HepG2 (cell line): Measurements from ENCODE around the gene TMEM50B. TPM values are rescaled to one million over a fixed set of nuclear protein-coding genes. Genes with fewer than 3 reads are reported as not detected.

Source experiments
- ATAC-seq: fragments of 200-7000 bp; cut with Tn5 transposase; 3 replicates; pipeline ENCODE4 v1.9.1; 2020; ENCODE audit warnings: mild to moderate bottlenecking, moderate library complexity
- BruUV-seq: library from RNA; stranded (reverse); fragments of 400-500 nt; replicated peaks from 2 replicates; lab custom pipeline; 2021; lab: Mats Ljungman, UMichigan
- CTCF ChIA-PET: fragments of 300-600 bp; formaldehyde crosslinking; extraction: SDS; loops from one replicate; lab custom pipeline; 2021; ENCODE audit warnings: low total read pairs, inconsistent platforms, low intra/inter-chr PET ratio; lab: Yijun Ruan, JAX
- POLR2A ChIA-PET: fragments of 350-600 bp; sonication (Branson Sonifier 250); formaldehyde crosslinking; loops from one replicate; lab custom pipeline; 2020; ENCODE audit warnings: antibody characterized with exemption, inconsistent platforms; lab: Yijun Ruan, JAX
- DNase-seq: peaks from one replicate; pipeline ENCODE4 v3.0.0-alpha.2; 2015; ENCODE audit warnings: low spot score
- FAIRE-seq: peaks from 3 replicates; lab custom pipeline; 2011; peaks lifted over from hg19 to GRCh38; lab: Jason Lieb, UNC
- H2AFZ ChIP-seq: one replicate; pipeline ENCODE4 v1.6.1; 2011; ENCODE audit warnings: low read length, inconsistent platforms
- H3K27ac ChIP-seq: fragments of 300-600 bp; 3 replicates; pipeline ENCODE4 v1.8.0; 2011; ENCODE audit warnings: mixed run types, mild to moderate bottlenecking, mixed read lengths, low read length, inconsistent platforms; ENCODE audit not compliant: insufficient read depth; ENCODE audit errors: extremely low read length
- H3K27me3 ChIP-seq, 2 experiments: fragments of 200-600 bp in 1 of 2; 2 replicates in 1 of 2; 3 replicates in 1 of 2; pipeline versions ENCODE4 v1.6.0 to v1.8.0; 2011; ENCODE audit warnings: low read length in 2 of 2, mild to moderate bottlenecking in 2 of 2, moderate library complexity in 2 of 2, inconsistent platforms in 1 of 2; ENCODE audit not compliant: insufficient read depth in 2 of 2, control insufficient read depth in 1 of 2
- H3K36me3 ChIP-seq, 2 experiments: fragments of 200-600 bp in 1 of 2; replicated peaks in 1 of 2; 2 replicates in 1 of 2; 3 replicates in 1 of 2; pipeline versions ENCODE4 v1.5.1 to v1.8.0; 2011; ENCODE audit warnings: low read length in 2 of 2, inconsistent platforms in 1 of 2; ENCODE audit not compliant: insufficient read depth in 2 of 2, control insufficient read depth in 1 of 2
- H3K4me1 ChIP-seq: 2 replicates; pipeline ENCODE4 v1.5.1; 2012; ENCODE audit warnings: low read length, inconsistent platforms; ENCODE audit not compliant: insufficient read depth
- H3K4me2 ChIP-seq: 2 replicates; pipeline ENCODE4 v1.6.0; 2011; ENCODE audit warnings: low read depth, low read length, inconsistent platforms
- H3K4me3 ChIP-seq, 3 experiments: fragments of 200-600 bp in 1 of 3; sonication (generic), shearing (Covaris generic) in 1 of 3; replicated peaks in 1 of 3; 2 replicates each; pipeline ENCODE4 v1.5.1; 2011 to 2016; ENCODE audit warnings: low read length in 3 of 3, inconsistent platforms in 2 of 3, low read depth in 2 of 3, mild to moderate bottlenecking in 2 of 3, control low read depth in 1 of 3, mixed read lengths in 1 of 3; ENCODE audit not compliant: insufficient read depth in 1 of 3
- H3K79me2 ChIP-seq: one replicate; pipeline ENCODE4 v1.6.1; 2011; ENCODE audit warnings: low read length, inconsistent platforms; ENCODE audit not compliant: insufficient read depth
- H3K9ac ChIP-seq: 2 replicates; pipeline ENCODE4 v1.6.0; 2011; ENCODE audit warnings: mild to moderate bottlenecking, low read depth, low read length, inconsistent platforms; ENCODE audit not compliant: insufficient read depth
- H3K9me3 ChIP-seq: 2 replicates; pipeline ENCODE4 v1.5.1; 2012; ENCODE audit warnings: mild to moderate bottlenecking, low read length
- H4K20me1 ChIP-seq: 2 replicates; pipeline ENCODE4 v1.6.0; 2011; ENCODE audit warnings: inconsistent platforms, mild to moderate bottlenecking, low read length, moderate library complexity; ENCODE audit not compliant: insufficient read depth
- GZF1 ChIP-seq: sonication (generic); formaldehyde crosslinking; IDR thresholded peaks from 2 replicates; pipeline ENCODE4 v1.5.1; 2020; ENCODE audit warnings: mild to moderate bottlenecking, missing genetic modification reagents
- MYC ChIP-seq: sonication (generic); formaldehyde crosslinking; IDR thresholded peaks from 2 replicates; pipeline ENCODE4 v1.9.0; 2021; ENCODE audit warnings: missing genetic modification reagents, borderline replicate concordance
- NFE2 ChIP-seq: sonication (generic); formaldehyde crosslinking; IDR thresholded peaks from 2 replicates; pipeline ENCODE4 v1.4.0; 2020; ENCODE audit warnings: missing genetic modification reagents
- NKX3-1 ChIP-seq: sonication (generic); formaldehyde crosslinking; IDR thresholded peaks from 2 replicates; pipeline ENCODE4 v1.5.0; 2020; ENCODE audit warnings: missing genetic modification reagents
- NONO ChIP-seq, 2 experiments: fragments of 450-650 bp in 1 of 2; sonication (generic) in 1 of 2; formaldehyde crosslinking in 1 of 2; IDR thresholded peaks in 1 of 2; conservative IDR thresholded peaks in 1 of 2; 2 replicates each; pipeline versions ENCODE4 v1.6.1 to v1.8.0; 2017 to 2022; ENCODE audit warnings: mild to moderate bottlenecking in 1 of 2, missing genetic modification reagents in 1 of 2, moderate library complexity in 1 of 2
- SALL1 ChIP-seq: sonication (generic); formaldehyde crosslinking; IDR thresholded peaks from 2 replicates; pipeline ENCODE4 v1.8.0; 2022; ENCODE audit warnings: mild to moderate bottlenecking, missing genetic modification reagents
- TEAD3 ChIP-seq: optimal IDR thresholded peaks from 2 replicates; pipeline ENCODE3; 2016; ENCODE audit warnings: borderline replicate concordance
- ZNF101 ChIP-seq: sonication (generic); formaldehyde crosslinking; IDR thresholded peaks from 2 replicates; pipeline ENCODE4 v1.4.0; 2020; ENCODE audit warnings: mild to moderate bottlenecking, low read depth, missing genetic modification reagents, borderline replicate concordance
- ZNF251 ChIP-seq: sonication (generic); formaldehyde crosslinking; IDR thresholded peaks from 2 replicates; pipeline ENCODE4 v1.9.0; 2021; ENCODE audit warnings: mild to moderate bottlenecking, missing genetic modification reagents
- ZNF33B ChIP-seq: sonication (generic); formaldehyde crosslinking; IDR thresholded peaks from 2 replicates; pipeline ENCODE4 v1.5.1; 2020; ENCODE audit warnings: mild to moderate bottlenecking, missing genetic modification reagents
- ZNF350 ChIP-seq: sonication (generic); formaldehyde crosslinking; IDR thresholded peaks from 2 replicates; pipeline ENCODE4 v1.4.0; 2020; ENCODE audit warnings: mild to moderate bottlenecking, low read depth, missing genetic modification reagents, borderline replicate concordance
- ZNF44 ChIP-seq: sonication (generic); formaldehyde crosslinking; IDR thresholded peaks from 2 replicates; pipeline ENCODE4 v1.5.1; 2020; ENCODE audit warnings: mild to moderate bottlenecking, missing genetic modification reagents
- ZNF460 ChIP-seq: sonication (generic); formaldehyde crosslinking; IDR thresholded peaks from 2 replicates; pipeline ENCODE4 v1.5.1; 2020; ENCODE audit warnings: missing genetic modification reagents, mild to moderate bottlenecking, borderline replicate concordance
- ZNF746 ChIP-seq: sonication (generic); formaldehyde crosslinking; IDR thresholded peaks from 2 replicates; pipeline ENCODE4 v1.8.0; 2022; ENCODE audit warnings: mild to moderate bottlenecking, missing genetic modification reagents
- ZNF776 ChIP-seq: sonication (generic); formaldehyde crosslinking; IDR thresholded peaks from 2 replicates; pipeline ENCODE4 v1.4.0; 2020; ENCODE audit warnings: mild to moderate bottlenecking, missing genetic modification reagents
- WGBS: methylation state at CpG from one replicate; pipeline ENCODE4 v1.1.6; 2017; ENCODE audit warnings: low lambda C conversion rate; 5-methylcytosine and 5-hydroxymethylcytosine counted together
- in situ Hi-C: cut with HindIII; loops from 2 replicates; pipeline ENCODE4 v1.10.0; 2017; ENCODE audit warnings: low pct_unique_long_range_greater_than_20kb; ENCODE audit not compliant: extremely low pct_ligation_motif_present
- intact Hi-C: fragments of 100-400 bp; cut with micrococcal nuclease; formaldehyde crosslinking; loops from one replicate; pipeline ENCODE4 v1.10.0; 2022; ENCODE audit not compliant: unreplicated experiment
- polyA plus RNA-seq, 8 experiments: library from polyadenylated mRNA; depleted of rRNA in 3 of 8; stranded (reverse) in 7 of 8; unstranded in 1 of 8; fragments of >200 nt; fragmentation: Illumina TruSeq in 4 of 8; extraction: Trizol in 4 of 8; gene quantifications; 2 replicates each; pipeline versions ENCODE4 v1.2.1 to v1.2.3, GENCODE V29; 2011 to 2016; ENCODE audit warnings: low read depth in 4 of 8, missing spikeins in 1 of 8, mixed read lengths in 1 of 8; ENCODE audit not compliant: insufficient read depth in 1 of 8
- total RNA-seq, 5 experiments: library from RNA; depleted of rRNA; stranded (reverse); fragments of >200 nt; fragmentation: Illumina TruSeq; extraction: Trizol; gene quantifications; 2 replicates each; pipeline ENCODE4 v1.2.3, GENCODE V29; 2016; ENCODE audit warnings: low read depth in 1 of 5
- TF ChIP-seq, protein P1 (sequence below): sonication (generic); formaldehyde crosslinking; IDR thresholded peaks from 2 replicates; pipeline ENCODE4 v1.5.0; 2020; ENCODE audit warnings: missing genetic modification reagents
- TF ChIP-seq, protein P2 (sequence below): sonication (generic); formaldehyde crosslinking; IDR thresholded peaks from 2 replicates; pipeline ENCODE4 v1.5.1; 2020; ENCODE audit warnings: missing genetic modification reagents, mild to moderate bottlenecking, borderline replicate concordance
- TF ChIP-seq, protein P3 (sequence below): sonication (generic); formaldehyde crosslinking; conservative IDR thresholded peaks from 2 replicates; pipeline ENCODE4 v1.4.0; 2020; ENCODE audit warnings: missing genetic modification reagents
- TF ChIP-seq, protein P4 (sequence below): sonication (generic); formaldehyde crosslinking; IDR thresholded peaks from 2 replicates; pipeline ENCODE4 v1.5.1; 2020; ENCODE audit warnings: missing genetic modification reagents, mild to moderate bottlenecking, borderline replicate concordance
- TF ChIP-seq, protein P5 (sequence below): sonication (generic); formaldehyde crosslinking; IDR thresholded peaks from 2 replicates; pipeline ENCODE4 v1.5.0; 2020; ENCODE audit warnings: missing genetic modification reagents

Gene TMEM50B
- total and polyA plus RNA-seq, 2 of the 13 experiments (the other 11 are each of a cell fraction or from before 2014, with no cell fraction given) = 29.9 to 46.3 TPM

DNA sequence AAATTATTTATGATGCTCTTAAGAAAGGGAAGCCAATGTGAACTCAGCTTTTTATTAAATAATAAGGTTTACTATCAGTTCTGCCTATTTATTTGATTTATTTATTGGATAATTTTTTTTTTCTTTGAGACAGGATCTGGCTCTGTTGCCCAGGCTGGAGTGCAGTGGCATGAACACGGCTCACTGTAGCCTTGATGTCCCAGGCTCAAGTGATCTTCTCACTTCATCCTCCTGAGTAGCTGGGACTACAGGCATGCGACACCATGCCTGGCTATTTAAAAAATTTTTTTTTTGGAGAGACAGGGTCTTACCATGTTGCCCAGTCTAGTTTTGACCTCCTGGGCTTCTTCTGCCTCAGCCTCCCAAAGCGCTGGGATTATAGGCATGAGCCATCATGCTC, 32.7 kb upstream of the TMEM50B start:
- H3K9me3 ChIP-seq = no peaks in the 10 kb centered on the region
- no peaks in the 10 kb centered on the region for H3K27me3 ChIP-seq
- no peak overlapping the region for H3K27ac ChIP-seq
- ChIA-PET CTCF (no interaction called here), POLR2A (no interaction called here)
- no TSS peak for BruUV-seq
- no peaks in the 10 kb centered on the region for H3K4me1 ChIP-seq
- no peaks in the 10 kb centered on the region for H3K79me2 ChIP-seq
- FAIRE-seq (no peak), DNase-seq (no peak), ATAC-seq (no peak)
- H4K20me1 ChIP-seq = no peaks in the 10 kb centered on the region
- WGBS = 98% methylated on average over 3 of the region's 3 CpGs
- TF ChIP-seq ZNF33B (CRISPR knock-in tag) (no peak), ZNF251 (no peak), NFE2 (no peak), ZNF44 (no peak), ZNF350 (CRISPR knock-in tag) (no peak), MYC (no peak), GZF1 (no peak), NONO (IDR thresholded peaks at IDR 0.05) (no peak), NONO (CRISPR knock-in tag; conservative IDR thresholded peaks at IDR 0.05) (no peak), NKX3-1 (CRISPR knock-in tag) (no peak), ZNF460 (no peak), ZNF101 (no peak), ZNF776 (no peak), TEAD3 (no peak), ZNF746 (no peak), SALL1 (CRISPR knock-in tag) (no peak)
- TF ChIP-seq, protein P1, sequence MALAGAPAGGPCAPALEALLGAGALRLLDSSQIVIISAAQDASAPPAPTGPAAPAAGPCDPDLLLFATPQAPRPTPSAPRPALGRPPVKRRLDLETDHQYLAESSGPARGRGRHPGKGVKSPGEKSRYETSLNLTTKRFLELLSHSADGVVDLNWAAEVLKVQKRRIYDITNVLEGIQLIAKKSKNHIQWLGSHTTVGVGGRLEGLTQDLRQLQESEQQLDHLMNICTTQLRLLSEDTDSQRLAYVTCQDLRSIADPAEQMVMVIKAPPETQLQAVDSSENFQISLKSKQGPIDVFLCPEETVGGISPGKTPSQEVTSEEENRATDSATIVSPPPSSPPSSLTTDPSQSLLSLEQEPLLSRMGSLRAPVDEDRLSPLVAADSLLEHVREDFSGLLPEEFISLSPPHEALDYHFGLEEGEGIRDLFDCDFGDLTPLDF (CRISPR knock-in tag) = no peak
- TF ChIP-seq, protein P2, sequence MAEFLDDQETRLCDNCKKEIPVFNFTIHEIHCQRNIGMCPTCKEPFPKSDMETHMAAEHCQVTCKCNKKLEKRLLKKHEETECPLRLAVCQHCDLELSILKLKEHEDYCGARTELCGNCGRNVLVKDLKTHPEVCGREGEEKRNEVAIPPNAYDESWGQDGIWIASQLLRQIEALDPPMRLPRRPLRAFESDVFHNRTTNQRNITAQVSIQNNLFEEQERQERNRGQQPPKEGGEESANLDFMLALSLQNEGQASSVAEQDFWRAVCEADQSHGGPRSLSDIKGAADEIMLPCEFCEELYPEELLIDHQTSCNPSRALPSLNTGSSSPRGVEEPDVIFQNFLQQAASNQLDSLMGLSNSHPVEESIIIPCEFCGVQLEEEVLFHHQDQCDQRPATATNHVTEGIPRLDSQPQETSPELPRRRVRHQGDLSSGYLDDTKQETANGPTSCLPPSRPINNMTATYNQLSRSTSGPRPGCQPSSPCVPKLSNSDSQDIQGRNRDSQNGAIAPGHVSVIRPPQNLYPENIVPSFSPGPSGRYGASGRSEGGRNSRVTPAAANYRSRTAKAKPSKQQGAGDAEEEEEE (CRISPR knock-in tag) = no peak
- TF ChIP-seq, protein P3, sequence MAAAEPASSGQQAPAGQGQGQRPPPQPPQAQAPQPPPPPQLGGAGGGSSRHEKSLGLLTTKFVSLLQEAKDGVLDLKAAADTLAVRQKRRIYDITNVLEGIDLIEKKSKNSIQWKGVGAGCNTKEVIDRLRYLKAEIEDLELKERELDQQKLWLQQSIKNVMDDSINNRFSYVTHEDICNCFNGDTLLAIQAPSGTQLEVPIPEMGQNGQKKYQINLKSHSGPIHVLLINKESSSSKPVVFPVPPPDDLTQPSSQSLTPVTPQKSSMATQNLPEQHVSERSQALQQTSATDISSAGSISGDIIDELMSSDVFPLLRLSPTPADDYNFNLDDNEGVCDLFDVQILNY (CRISPR knock-in tag) = no peak
- TF ChIP-seq, protein P4, sequence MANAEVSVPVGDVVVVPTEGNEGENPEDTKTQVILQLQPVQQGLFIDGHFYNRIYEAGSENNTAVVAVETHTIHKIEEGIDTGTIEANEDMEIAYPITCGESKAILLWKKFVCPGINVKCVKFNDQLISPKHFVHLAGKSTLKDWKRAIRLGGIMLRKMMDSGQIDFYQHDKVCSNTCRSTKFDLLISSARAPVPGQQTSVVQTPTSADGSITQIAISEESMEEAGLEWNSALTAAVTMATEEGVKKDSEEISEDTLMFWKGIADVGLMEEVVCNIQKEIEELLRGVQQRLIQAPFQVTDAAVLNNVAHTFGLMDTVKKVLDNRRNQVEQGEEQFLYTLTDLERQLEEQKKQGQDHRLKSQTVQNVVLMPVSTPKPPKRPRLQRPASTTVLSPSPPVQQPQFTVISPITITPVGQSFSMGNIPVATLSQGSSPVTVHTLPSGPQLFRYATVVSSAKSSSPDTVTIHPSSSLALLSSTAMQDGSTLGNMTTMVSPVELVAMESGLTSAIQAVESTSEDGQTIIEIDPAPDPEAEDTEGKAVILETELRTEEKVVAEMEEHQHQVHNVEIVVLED = no peak
- TF ChIP-seq, protein P5, sequence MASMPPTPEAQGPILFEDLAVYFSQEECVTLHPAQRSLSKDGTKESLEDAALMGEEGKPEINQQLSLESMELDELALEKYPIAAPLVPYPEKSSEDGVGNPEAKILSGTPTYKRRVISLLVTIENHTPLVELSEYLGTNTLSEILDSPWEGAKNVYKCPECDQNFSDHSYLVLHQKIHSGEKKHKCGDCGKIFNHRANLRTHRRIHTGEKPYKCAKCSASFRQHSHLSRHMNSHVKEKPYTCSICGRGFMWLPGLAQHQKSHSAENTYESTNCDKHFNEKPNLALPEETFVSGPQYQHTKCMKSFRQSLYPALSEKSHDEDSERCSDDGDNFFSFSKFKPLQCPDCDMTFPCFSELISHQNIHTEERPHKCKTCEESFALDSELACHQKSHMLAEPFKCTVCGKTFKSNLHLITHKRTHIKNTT = no peak
- intact Hi-C loops = no loop called here
- H2AFZ ChIP-seq = no peak overlapping the region
- peaks cover 14 to 70% of the 10 kb centered on the region in 2 experiments for H3K36me3 ChIP-seq
- H3K9ac ChIP-seq = no peak overlapping the region
- in situ Hi-C loops = no loop called here
- H3K4me3 ChIP-seq = no peak overlapping the region
- no peak overlapping the region for H3K4me2 ChIP-seq
